GM10266 (cell line): Measurements from ENCODE around the gene MAP4K4.

Experiments used
- DNase-seq: peaks from one replicate; pipeline ENCODE4 v3.0.0; 2012; ENCODE audit errors: extremely low spot score
- CTCF ChIP-seq: IDR thresholded peaks from 2 replicates; pipeline ENCODE4 v1.5.1; 2012; ENCODE audit warnings: mild to moderate bottlenecking, low read depth; ENCODE audit not compliant: control insufficient read depth, insufficient read depth; ENCODE audit errors: missing control alignments

Gene MAP4K4

GRCh38 chr2:101667823-101668222 is 29.7 kb upstream of the MAP4K4 start:
- no peak for DNase-seq
- no peak for TF ChIP-seq CTCF

GRCh38 chr2:101672047-101672446 is 25.5 kb upstream of the MAP4K4 start:
- no peak for TF ChIP-seq CTCF
- DNase-seq, result no peak

- no peak for TF ChIP-seq CTCF
Observed at GRCh38 chr2:101673920-101674319, 23.6 kb upstream of the MAP4K4 start.

GRCh38 chr2:101675512-101675911 is 22.0 kb upstream of the MAP4K4 start:
- DNase-seq, result peak; percentile 24
- no peak for TF ChIP-seq CTCF

More at GRCh38 chr2:101673920-101674319, 23.6 kb upstream of the MAP4K4 start:
- no peak for DNase-seq

- no peak for TF ChIP-seq CTCF
- DNase-seq, result no peak
Observed at GRCh38 chr2:101676674-101677073, 20.8 kb upstream of the MAP4K4 start.

- no peak for TF ChIP-seq CTCF
Observed at GRCh38 chr2:101677658-101678057, 19.8 kb upstream of the MAP4K4 start.

GRCh38 chr2:101678379-101678778 is 19.1 kb upstream of the MAP4K4 start:
- no peak for TF ChIP-seq CTCF

More at GRCh38 chr2:101677658-101678057, 19.8 kb upstream of the MAP4K4 start:
- no peak for DNase-seq

More at GRCh38 chr2:101678379-101678778, 19.1 kb upstream of the MAP4K4 start:
- no peak for DNase-seq
